DND-41 (cell line): ENCODE results near the gene PTPRR.

Experiments
- ATAC-seq: fragments of 200-7000 bp; cut with Tn5 transposase; 3 replicates; pipeline ENCODE4 v1.9.1; 2021; ENCODE audit warnings: low read depth; ENCODE audit not compliant: insufficient read depth
- DNase-seq: peaks from one replicate; pipeline ENCODE4 v3.0.0-alpha.2; 2020
- H2AFZ ChIP-seq: 2 replicates; pipeline ENCODE4 v1.6.0; 2012; ENCODE audit warnings: low read depth, low read length
- H3K27ac ChIP-seq: 2 replicates; pipeline ENCODE4 v1.5.1; 2012; ENCODE audit warnings: low read length, inconsistent platforms
- H3K27me3 ChIP-seq: fragments of 200-600 bp; sonication (generic); 2 replicates; pipeline ENCODE4 v1.6.0; 2012; ENCODE audit warnings: low read length, mild to moderate bottlenecking, inconsistent platforms; ENCODE audit not compliant: insufficient read depth, poor library complexity
- H3K36me3 ChIP-seq: 2 replicates; pipeline ENCODE4 v1.5.1; 2012; ENCODE audit warnings: low read length, inconsistent platforms; ENCODE audit not compliant: insufficient read depth
- H3K4me1 ChIP-seq: 2 replicates; pipeline ENCODE4 v1.5.1; 2012; ENCODE audit warnings: mild to moderate bottlenecking, low read length; ENCODE audit not compliant: insufficient read depth
- H3K4me2 ChIP-seq: 2 replicates; pipeline ENCODE4 v1.6.0; 2012; ENCODE audit warnings: mild to moderate bottlenecking, moderate library complexity, low read length, inconsistent platforms; ENCODE audit not compliant: insufficient read depth
- H3K4me3 ChIP-seq, 2 experiments: fragments of 200-600 bp in 1 of 2; shearing (Covaris generic) in 1 of 2; 2 replicates each; pipeline ENCODE4 v1.5.1; 2012 to 2016; ENCODE audit warnings: inconsistent platforms in 2 of 2, low read length in 2 of 2, mild to moderate bottlenecking in 2 of 2, low read depth in 1 of 2, moderate library complexity in 1 of 2
- H3K79me2 ChIP-seq: 2 replicates; pipeline ENCODE4 v1.6.0; 2012; ENCODE audit warnings: low read length, inconsistent platforms; ENCODE audit not compliant: insufficient read depth
- H3K9ac ChIP-seq: 2 replicates; pipeline ENCODE4 v1.6.0; 2012; ENCODE audit warnings: low read depth, mild to moderate bottlenecking, inconsistent platforms, low read length, moderate library complexity
- H3K9me3 ChIP-seq: 2 replicates; pipeline ENCODE4 v1.5.1; 2012; ENCODE audit warnings: low read length, moderate library complexity, mild to moderate bottlenecking, inconsistent platforms; ENCODE audit not compliant: insufficient read depth, severe bottlenecking
- H4K20me1 ChIP-seq: 2 replicates; pipeline ENCODE4 v1.6.0; 2012; ENCODE audit warnings: low read length; ENCODE audit not compliant: insufficient read depth
- EZH2 ChIP-seq: IDR thresholded peaks from 3 replicates; pipeline ENCODE4 v1.6.1; 2012; ENCODE audit warnings: borderline replicate concordance, low read depth, mild to moderate bottlenecking, moderate library complexity, low read length, inconsistent platforms; ENCODE audit not compliant: severe bottlenecking
- TF ChIP-seq, protein P1 (sequence below): IDR thresholded peaks from 2 replicates; pipeline ENCODE4 v1.5.1; 2012; ENCODE audit warnings: borderline replicate concordance, low read length, moderate library complexity, mild to moderate bottlenecking; ENCODE audit not compliant: poor library complexity, severe bottlenecking; ENCODE audit errors: extremely low read depth

The PTPRR gene

DNA sequence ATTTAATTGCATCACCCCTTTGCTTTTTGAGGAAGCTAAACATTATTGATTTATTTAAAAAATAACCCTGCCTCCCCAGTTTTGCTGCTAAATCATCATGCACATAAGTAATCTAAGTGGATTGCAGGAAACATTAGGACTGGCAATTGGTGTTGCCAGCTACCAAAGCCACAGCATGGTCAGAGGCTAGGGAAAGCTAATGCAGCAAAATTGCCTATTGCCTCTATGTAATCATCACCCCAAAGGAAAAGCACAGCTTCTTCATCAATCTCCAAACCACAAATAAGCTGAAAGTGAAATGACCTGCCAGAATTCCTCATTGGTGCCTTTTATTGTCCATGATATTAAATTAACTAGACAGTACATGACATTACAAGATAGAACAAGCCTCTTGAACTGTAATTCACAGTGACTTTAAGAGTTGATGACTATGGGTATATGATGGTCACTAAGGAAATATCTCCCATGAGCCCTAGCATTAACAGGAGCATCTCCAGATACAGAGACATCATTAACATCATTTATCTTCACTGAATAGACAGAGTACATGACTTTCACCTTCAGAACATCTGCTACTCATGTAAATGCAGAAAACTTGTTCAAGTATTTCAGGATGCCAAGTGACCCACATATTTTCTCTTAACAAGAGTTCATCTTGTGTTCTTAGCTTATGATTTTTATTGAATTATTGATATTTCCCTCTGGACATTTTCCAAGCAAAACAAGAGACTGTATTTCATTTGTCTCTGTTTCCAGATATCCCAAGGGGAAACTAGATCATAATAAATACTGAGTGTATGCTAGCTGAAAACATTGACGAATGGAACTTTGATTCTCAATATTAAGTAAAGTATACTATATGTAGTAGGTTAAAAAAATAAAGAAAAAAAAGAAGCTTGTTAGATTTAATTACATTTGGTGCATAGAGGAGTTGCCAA is 29.4 kb downstream of the PTPRR start:
- no peak for DNase-seq
- Histone ChIP-seq H3K9ac (no peak overlapping the region), H3K36me3 (no peaks in the 10 kb centered on the region), H3K9me3 (no peaks in the 10 kb centered on the region), H3K4me2 (no peak overlapping the region), H4K20me1 (no peaks in the 10 kb centered on the region), H3K4me3 (no peak overlapping the region), H3K4me1 (no peaks in the 10 kb centered on the region), H3K79me2 (no peaks in the 10 kb centered on the region), H3K27me3 (no peaks in the 10 kb centered on the region), H3K27ac (no peak overlapping the region), H2AFZ (no peak overlapping the region)
- TF ChIP-seq, protein P1, sequence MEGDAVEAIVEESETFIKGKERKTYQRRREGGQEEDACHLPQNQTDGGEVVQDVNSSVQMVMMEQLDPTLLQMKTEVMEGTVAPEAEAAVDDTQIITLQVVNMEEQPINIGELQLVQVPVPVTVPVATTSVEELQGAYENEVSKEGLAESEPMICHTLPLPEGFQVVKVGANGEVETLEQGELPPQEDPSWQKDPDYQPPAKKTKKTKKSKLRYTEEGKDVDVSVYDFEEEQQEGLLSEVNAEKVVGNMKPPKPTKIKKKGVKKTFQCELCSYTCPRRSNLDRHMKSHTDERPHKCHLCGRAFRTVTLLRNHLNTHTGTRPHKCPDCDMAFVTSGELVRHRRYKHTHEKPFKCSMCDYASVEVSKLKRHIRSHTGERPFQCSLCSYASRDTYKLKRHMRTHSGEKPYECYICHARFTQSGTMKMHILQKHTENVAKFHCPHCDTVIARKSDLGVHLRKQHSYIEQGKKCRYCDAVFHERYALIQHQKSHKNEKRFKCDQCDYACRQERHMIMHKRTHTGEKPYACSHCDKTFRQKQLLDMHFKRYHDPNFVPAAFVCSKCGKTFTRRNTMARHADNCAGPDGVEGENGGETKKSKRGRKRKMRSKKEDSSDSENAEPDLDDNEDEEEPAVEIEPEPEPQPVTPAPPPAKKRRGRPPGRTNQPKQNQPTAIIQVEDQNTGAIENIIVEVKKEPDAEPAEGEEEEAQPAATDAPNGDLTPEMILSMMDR, result no peak
- no peak for TF ChIP-seq EZH2
- ATAC-seq, result no peak

DNA sequence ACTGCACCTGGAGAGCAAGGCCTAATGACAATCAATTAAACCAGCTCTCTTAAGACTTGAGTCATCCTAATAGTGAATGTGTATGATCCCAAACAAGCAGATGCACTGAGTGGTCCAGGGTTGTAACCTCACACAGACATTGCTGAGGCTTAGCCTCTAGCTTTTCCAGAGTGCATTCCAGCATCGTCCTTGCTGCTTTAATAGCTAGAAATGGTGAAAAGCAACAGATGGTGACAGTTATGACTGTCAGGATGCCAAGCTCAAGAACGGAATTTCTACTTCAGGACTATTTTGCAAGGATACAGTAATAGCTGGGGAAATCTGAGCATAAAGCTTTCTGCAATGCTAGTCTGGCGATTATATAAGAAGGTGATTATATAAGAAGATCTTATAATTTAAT is 34.6 kb downstream of the PTPRR start:
- DNase-seq (no peak), ATAC-seq (no peak)
- Histone ChIP-seq H3K27me3 (no peaks in the 10 kb centered on the region), H3K79me2 (no peaks in the 10 kb centered on the region), H3K4me3 (no peak overlapping the region), H3K4me1 (no peaks in the 10 kb centered on the region), H3K36me3 (no peaks in the 10 kb centered on the region), H3K9me3 (no peaks in the 10 kb centered on the region), H4K20me1 (no peaks in the 10 kb centered on the region), H3K27ac (no peak overlapping the region), H3K9ac (no peak overlapping the region), H3K4me2 (no peak overlapping the region), H2AFZ (no peak overlapping the region)
- TF ChIP-seq, protein P1, result no peak
- TF ChIP-seq EZH2, result no peak

DNA sequence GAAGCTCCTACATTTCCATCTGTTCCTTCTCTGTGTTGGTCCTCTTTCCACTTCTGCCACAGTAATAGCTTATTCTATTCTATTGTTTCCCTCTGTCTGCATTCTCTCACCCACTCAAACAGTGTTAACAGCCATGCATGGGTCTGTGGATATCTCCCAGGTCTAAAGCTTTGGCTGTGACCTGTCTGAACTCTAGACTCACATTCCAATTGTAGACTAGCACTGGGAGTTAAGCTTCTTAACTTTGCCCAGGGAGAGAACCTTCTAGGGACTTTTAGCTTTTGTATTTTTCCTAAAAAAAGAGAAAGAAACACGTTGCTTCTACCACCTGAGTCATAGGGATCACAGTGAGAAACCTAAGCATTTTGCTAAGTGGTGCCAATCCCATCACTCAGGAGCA is 36.7 kb downstream of the PTPRR start:
- Histone ChIP-seq H2AFZ (no peak overlapping the region), H3K27ac (no peak overlapping the region), H3K9me3 (no peaks in the 10 kb centered on the region), H3K27me3 (no peaks in the 10 kb centered on the region), H3K4me1 (no peaks in the 10 kb centered on the region), H3K9ac (no peak overlapping the region), H3K4me3 (no peak overlapping the region), H3K36me3 (no peaks in the 10 kb centered on the region), H3K79me2 (no peaks in the 10 kb centered on the region), H3K4me2 (no peak overlapping the region), H4K20me1 (no peaks in the 10 kb centered on the region)
- ATAC-seq (no peak), DNase-seq (no peak)
- TF ChIP-seq EZH2, result no peak

DNA sequence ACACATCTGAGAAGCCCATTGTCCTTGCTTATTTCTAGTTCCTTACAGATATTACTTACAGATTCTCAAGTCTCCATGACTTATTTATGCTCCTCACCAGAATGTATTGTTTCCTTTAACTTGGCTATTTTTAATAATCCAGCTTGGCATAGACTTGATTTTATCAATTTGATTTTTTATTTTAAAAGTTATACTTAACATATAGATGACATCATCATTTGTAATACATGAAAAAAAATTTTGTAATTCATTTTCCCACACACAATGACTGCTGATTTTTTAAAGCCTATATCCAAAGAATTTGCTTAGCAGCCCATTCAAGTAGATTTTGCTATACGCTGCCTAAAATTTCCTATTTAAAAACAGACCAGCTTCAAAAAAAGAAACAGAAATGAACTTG is 39.8 kb downstream of the PTPRR start:
- no peak for ATAC-seq
- TF ChIP-seq EZH2, result no peak
- TF ChIP-seq, protein P1, result no peak
- Histone ChIP-seq H3K27ac (no peak overlapping the region), H2AFZ (no peak overlapping the region), H3K9ac (no peak overlapping the region), H3K4me3 (no peak overlapping the region), H3K79me2 (no peaks in the 10 kb centered on the region), H3K27me3 (no peaks in the 10 kb centered on the region), H3K36me3 (no peaks in the 10 kb centered on the region), H3K4me1 (no peaks in the 10 kb centered on the region), H4K20me1 (no peaks in the 10 kb centered on the region), H3K9me3 (no peaks in the 10 kb centered on the region), H3K4me2 (no peak overlapping the region)
- DNase-seq, result no peak
